H1 (cell line): ENCODE data around the gene ZNF692. TPM values are rescaled to one million over a fixed set of nuclear protein-coding genes. Genes with fewer than 3 reads are reported as not detected.

Experiments
- CTCF ChIA-PET: fragments of 300-600 bp; sonication (Branson Sonifier 250); formaldehyde crosslinking; loops from one replicate; lab custom pipeline; 2021; ENCODE audit not compliant: partially characterized antibody; lab: Charles Lee
- POLR2A ChIA-PET: fragments of 300-600 bp; sonication (Branson Sonifier 250); formaldehyde crosslinking; loops from one replicate; lab custom pipeline; 2021; ENCODE audit warnings: inconsistent platforms; ENCODE audit not compliant: partially characterized antibody; lab: Charles Lee
- DNase-seq, 2 experiments: peaks; one replicate each; pipeline versions ENCODE4 v3.0.0 to v3.0.0-alpha.2; 2010 to 2022; ENCODE audit warnings: low spot score in 2 of 2, low read depth in 1 of 2, mixed read lengths in 1 of 2
- FAIRE-seq: peaks from 2 replicates; lab custom pipeline; 2011; peaks lifted over from hg19 to GRCh38; lab: Jason Lieb, UNC
- H2AFZ ChIP-seq: 2 replicates; pipeline ENCODE4 v1.8.1; 2012; ENCODE audit warnings: low read length, inconsistent platforms
- H2AK5ac ChIP-seq: 2 replicates; pipeline ENCODE4 v1.6.1; 2013; ENCODE audit warnings: low read depth, low read length
- H2BK120ac ChIP-seq: replicated peaks from 2 replicates; pipeline ENCODE3; 2013; ENCODE audit warnings: low read depth, low read length, inconsistent platforms
- H2BK12ac ChIP-seq: 2 replicates; pipeline ENCODE4 v1.6.1; 2013; ENCODE audit warnings: low read depth, low read length
- H2BK15ac ChIP-seq: 2 replicates; pipeline ENCODE4 v1.6.1; 2013; ENCODE audit warnings: low read length
- H2BK20ac ChIP-seq: 2 replicates; pipeline ENCODE4 v1.6.1; 2013; ENCODE audit warnings: low read length
- H2BK5ac ChIP-seq: 2 replicates; pipeline ENCODE4 v1.6.1; 2013; ENCODE audit warnings: low read depth, low read length
- H3K14ac ChIP-seq: 2 replicates; pipeline ENCODE4 v1.6.1; 2013; ENCODE audit warnings: inconsistent platforms; ENCODE audit not compliant: insufficient read length
- H3K18ac ChIP-seq: 2 replicates; pipeline ENCODE4 v1.6.1; 2013; ENCODE audit warnings: low read length; ENCODE audit errors: extremely low read depth
- H3K23ac ChIP-seq: 2 replicates; pipeline ENCODE4 v1.6.1; 2013; ENCODE audit warnings: inconsistent platforms; ENCODE audit not compliant: insufficient read length
- H3K23me2 ChIP-seq: 2 replicates; pipeline ENCODE4 v1.6.1; 2013; ENCODE audit warnings: low read depth, low read length
- H3K27ac ChIP-seq: 2 replicates; pipeline ENCODE4 v1.6.1; 2011; ENCODE audit warnings: low read depth, low read length, inconsistent platforms
- H3K27me3 ChIP-seq, 4 experiments: replicated peaks in 1 of 4; 1 replicate in 1 of 4; 2 replicates in 3 of 4; pipeline versions ENCODE4 v1.6.1 to v1.8.1; 2011 to 2013; ENCODE audit warnings: low read length in 3 of 4, mild to moderate bottlenecking in 3 of 4, inconsistent platforms in 2 of 4, mixed read lengths in 2 of 4, moderate library complexity in 1 of 4; ENCODE audit not compliant: control insufficient read depth in 3 of 4, insufficient read depth in 3 of 4; ENCODE audit errors: extremely low read depth in 1 of 4
- H3K36me3 ChIP-seq, 4 experiments: 2 replicates each; pipeline versions ENCODE4 v1.6.1 to v1.8.1; 2011 to 2013; ENCODE audit warnings: mild to moderate bottlenecking in 4 of 4, low read length in 3 of 4, moderate library complexity in 2 of 4, control low read depth in 1 of 4, inconsistent platforms in 1 of 4; ENCODE audit not compliant: insufficient read depth in 4 of 4, control insufficient read depth in 2 of 4
- H3K4ac ChIP-seq: replicated peaks from 2 replicates; pipeline ENCODE3; 2013; ENCODE audit warnings: low read length, low read depth, mixed read lengths, inconsistent platforms; ENCODE audit not compliant: insufficient read length
- H3K4me1 ChIP-seq, 4 experiments: replicated peaks in 1 of 4; 1 replicate in 1 of 4; 2 replicates in 3 of 4; pipeline versions ENCODE4 v1.6.1 to v1.8.1; 2011 to 2013; ENCODE audit warnings: low read length in 3 of 4, inconsistent platforms in 2 of 4, mixed read lengths in 1 of 4; ENCODE audit not compliant: insufficient read depth in 4 of 4, control insufficient read depth in 3 of 4
- H3K4me2 ChIP-seq, 2 experiments: 2 replicates each; pipeline versions ENCODE4 v1.6.1 to v1.8.1; 2011 to 2013; ENCODE audit warnings: low read depth in 2 of 2, low read length in 2 of 2, control low read depth in 1 of 2, inconsistent platforms in 1 of 2, mild to moderate bottlenecking in 1 of 2; ENCODE audit not compliant: insufficient read depth in 1 of 2
- H3K4me3 ChIP-seq, 4 experiments: fragments of 200-600, 300-600 bp in 1 of 4; sonication (generic), shearing (Covaris generic), sonication (Bioruptor Twin) in 1 of 4; 2 replicates each; pipeline versions ENCODE4 v1.5.1 to v1.8.1; 2011 to 2016; ENCODE audit warnings: low read length in 4 of 4, low read depth in 3 of 4, control low read depth in 2 of 4, inconsistent platforms in 2 of 4, mild to moderate bottlenecking in 2 of 4, mixed read lengths in 1 of 4, moderate library complexity in 1 of 4; ENCODE audit not compliant: insufficient read depth in 2 of 4; ENCODE audit errors: extremely low read depth in 1 of 4
- H3K56ac ChIP-seq: replicated peaks from 2 replicates; pipeline ENCODE3; 2013; ENCODE audit warnings: low read depth, mild to moderate bottlenecking, mixed read lengths, low read length, inconsistent platforms; ENCODE audit not compliant: insufficient read length
- H3K79me1 ChIP-seq: 2 replicates; pipeline ENCODE4 v1.6.1; 2013; ENCODE audit warnings: low read depth, low read length, control low read depth
- H3K79me2 ChIP-seq, 2 experiments: 2 replicates each; pipeline versions ENCODE4 v1.6.1 to v1.8.1; 2012 to 2013; ENCODE audit warnings: low read length in 2 of 2, mild to moderate bottlenecking in 2 of 2, inconsistent platforms in 1 of 2; ENCODE audit not compliant: insufficient read depth in 2 of 2, control insufficient read depth in 1 of 2
- H3K9ac ChIP-seq, 4 experiments: replicated peaks in 1 of 4; 1 replicate in 1 of 4; 2 replicates in 3 of 4; pipeline versions ENCODE4 v1.6.1 to v1.8.1; 2011 to 2013; ENCODE audit warnings: low read depth in 3 of 4, low read length in 3 of 4, control low read depth in 2 of 4, mild to moderate bottlenecking in 2 of 4, moderate library complexity in 2 of 4, inconsistent platforms in 1 of 4; ENCODE audit errors: extremely low read depth in 1 of 4
- H3K9me3 ChIP-seq, 2 experiments: 2 replicates each; pipeline versions ENCODE4 v1.6.1 to v1.8.1; 2012 to 2013; ENCODE audit warnings: mild to moderate bottlenecking in 2 of 2, moderate library complexity in 2 of 2, control low read depth in 1 of 2, inconsistent platforms in 1 of 2, low read depth in 1 of 2, low read length in 1 of 2, mixed read lengths in 1 of 2; ENCODE audit not compliant: insufficient read depth in 2 of 2
- H4K20me1 ChIP-seq, 2 experiments: replicated peaks in 1 of 2; 2 replicates each; pipeline versions ENCODE3 to v1.8.1; 2011 to 2013; ENCODE audit warnings: inconsistent platforms in 2 of 2, low read length in 2 of 2, mild to moderate bottlenecking in 1 of 2; ENCODE audit not compliant: insufficient read depth in 2 of 2, control insufficient read depth in 1 of 2
- H4K5ac ChIP-seq: 2 replicates; pipeline ENCODE4 v1.6.1; 2013; ENCODE audit warnings: low read length, low read depth, mixed read lengths, inconsistent platforms; ENCODE audit not compliant: insufficient read length
- H4K8ac ChIP-seq: 2 replicates; pipeline ENCODE4 v1.8.0; 2013; ENCODE audit warnings: mild to moderate bottlenecking, moderate library complexity, low read length, inconsistent platforms; ENCODE audit not compliant: insufficient read depth; ENCODE audit errors: extremely low read depth
- H4K91ac ChIP-seq: replicated peaks from 2 replicates; pipeline ENCODE3; 2013; ENCODE audit warnings: low read length, mixed read lengths, inconsistent platforms; ENCODE audit not compliant: insufficient read length
- KDM1A ChIP-seq: fragments of 200-600, 300-600 bp; sonication (generic); IDR thresholded peaks from 2 replicates; pipeline ENCODE4 v1.7.1; 2016; ENCODE audit warnings: mild to moderate bottlenecking, low read length, borderline replicate concordance
- KDM4A ChIP-seq: IDR thresholded peaks from one replicate; pipeline ENCODE4 v1.7.1; 2012; ENCODE audit warnings: low read depth, mild to moderate bottlenecking, moderate library complexity, low read length, inconsistent platforms; ENCODE audit not compliant: severe bottlenecking
- SIN3A ChIP-seq, 2 experiments: IDR thresholded peaks in 1 of 2; conservative IDR thresholded peaks in 1 of 2; 2 replicates each; pipeline ENCODE4 v1.6.1; 2011 to 2012; ENCODE audit warnings: low read length in 2 of 2, improper control_type of control experiment in 1 of 2, low read depth in 1 of 2, mild to moderate bottlenecking in 1 of 2
- SIRT6 ChIP-seq: IDR thresholded peaks from one replicate; pipeline ENCODE4 v1.7.1; 2012; ENCODE audit warnings: low read length, inconsistent platforms
- SIX5 ChIP-seq: IDR thresholded peaks from 2 replicates; pipeline ENCODE4 v1.6.1; 2011; ENCODE audit warnings: mild to moderate bottlenecking, low read depth, low read length
- SRF ChIP-seq: IDR thresholded peaks from 2 replicates; pipeline ENCODE4 v1.6.1; 2011; ENCODE audit warnings: mild to moderate bottlenecking, low read depth, low read length, moderate library complexity
- USF2 ChIP-seq: IDR thresholded peaks from 2 replicates; pipeline ENCODE4 v1.6.1; 2011; ENCODE audit warnings: low read length, improper control_type of control experiment
- WGBS, 2 experiments: shearing (Covaris generic) in 1 of 2; methylation state at CpG; one replicate each; pipeline versions ENCODE4 v1.1.6 to v1.1.7; 2013 to 2015; ENCODE audit warnings: low lambda C conversion rate in 2 of 2, mixed read lengths in 2 of 2, inconsistent platforms in 1 of 2, low coverage in 1 of 2, missing lambda C conversion rate in 1 of 2; ENCODE audit not compliant: insufficient replicate concordance in 2 of 2, insufficient coverage in 1 of 2, insufficient read length in 1 of 2; ENCODE audit errors: extremely low coverage in 1 of 2, missing lambda C conversion rate in 1 of 2; 5-methylcytosine and 5-hydroxymethylcytosine counted together
- polyA plus RNA-seq, 7 experiments: library from polyadenylated mRNA; depleted of rRNA in 3 of 7; stranded (reverse) in 5 of 7; unstranded in 2 of 7; fragments of >200 nt in 5 of 7; fragments of 200-250 nt in 2 of 7; gene quantifications; 1 replicate in 5 of 7; 2 replicates in 1 of 7; 4 replicates in 1 of 7; pipeline versions ENCODE4 v1.2.1 to v1.2.3, GENCODE V29; 2011 to 2013; ENCODE audit warnings: missing spikeins in 2 of 7, mixed read lengths in 2 of 7
- total RNA-seq: library from RNA; stranded (reverse); fragmentation: NEBNext Ultra II Directional; extraction: Animal tissue kit (Norgen Biotek cat#: 25700); gene quantifications from 2 replicates; pipeline ENCODE4 v1.2.1, GENCODE V29; 2021

ZNF692 gene
- total and polyA plus RNA-seq, 2 of the 8 experiments (the other 6 are each of a cell fraction or from before 2014, with no cell fraction given): 38.4 to 52.3 TPM

- H4K20me1 ChIP-seq: peaks cover 0 to 7% of the 10 kb centered on the region in 2 experiments
- H3K4me1 ChIP-seq: peaks cover 0 to 5% (median 1%) of the 10 kb centered on the region in 4 experiments; a peak in 5 of 7 replicates
- WGBS, 2 experiments: 85% methylated on average over 3 of the region's 3 CpGs; no CpG with 5 or more reads in 1 of the 2 experiments
- no peak overlapping the region for H2AFZ ChIP-seq
- H2BK20ac ChIP-seq: no peak overlapping the region
- no peak overlapping the region for H3K27ac ChIP-seq
- POLR2A ChIA-PET: interaction anchor here (1.0 to 6.0 kb wide), 5 partner anchors 11 to 49 kb away, joined by 3 to 69 read pairs (median 15); partner anchors contain the start of genes ZNF672 and ZNF692
- DNase-seq (no peak), FAIRE-seq (no peak)
- H3K9ac ChIP-seq: 0 out of 7 replicates have a peak overlapping the region, but pooled peaks of 1 of the 4 experiments have one; percentile 92
- H2BK12ac ChIP-seq: no peak overlapping the region
- H4K8ac ChIP-seq: peak overlapping the region; percentile 95; the same call in 1 of the 2 replicates
- no peak overlapping the region for H4K91ac ChIP-seq
- CTCF ChIA-PET: interaction anchor here (1.3 to 2.9 kb wide), 3 partner anchors 13 to 30 kb away, joined by 3 to 14 read pairs (median 12); partner anchors contain the start of gene ZNF672
- H2AK5ac ChIP-seq: no peak overlapping the region
- peaks cover 10% of the 10 kb centered on the region for H3K23me2 ChIP-seq
- H3K14ac ChIP-seq: no peak overlapping the region
- no peaks in the 10 kb centered on the region; a peak in 1 of 4 replicates for H3K9me3 ChIP-seq
- H3K4me3 ChIP-seq: peak overlapping the region; percentile 88 to 98 (median 94); a peak in 6 of 8 replicates
- H3K36me3 ChIP-seq: peaks cover 0 to 22% (median 9%) of the 10 kb centered on the region in 4 experiments; a peak in 6 of 8 replicates
- no peak overlapping the region for H3K18ac ChIP-seq
- no peak for TF ChIP-seq USF2
- no peak for TF ChIP-seq KDM1A
- TF ChIP-seq KDM4A: no peak
- no peak for TF ChIP-seq SIX5
- TF ChIP-seq SRF: no peak
- no peak for TF ChIP-seq SIN3A (conservative IDR thresholded peaks at IDR 0.05 in 1 of 2, IDR thresholded peaks at IDR 0.05 in 1 of 2; ENCODE audit: low read depth in 1 of 2, low read length in 2 of 2)
- no peak for TF ChIP-seq SIRT6
- H2BK15ac ChIP-seq: no peak overlapping the region
- H3K79me1 ChIP-seq: peaks cover 13% of the 10 kb centered on the region
- peaks cover 0 to 56% of the 10 kb centered on the region in 2 experiments; a peak in 3 of 4 replicates for H3K79me2 ChIP-seq
- no peak overlapping the region for H3K56ac ChIP-seq
- H4K5ac ChIP-seq: no peak overlapping the region
- no peaks in the 10 kb centered on the region for H3K27me3 ChIP-seq
- no peak overlapping the region for H2BK120ac ChIP-seq
- H3K23ac ChIP-seq: no peak overlapping the region
- H3K4ac ChIP-seq: no peak overlapping the region
- H2BK5ac ChIP-seq: no peak overlapping the region
- peak overlapping the region; percentile 80 to 81; a peak in 3 of 4 replicates for H3K4me2 ChIP-seq
Measured at GRCh38 chr1:248824701-248825100, 34.2 kb downstream of the ZNF692 start.
